GM18520 (cell line): ENCODE results near the gene GALNT7.

Experiments used
- ATAC-seq: cut with Tn5 transposase; IDR thresholded peaks from one replicate; pipeline ENCODE4 v1.9.1; 2021; ENCODE audit not compliant: unreplicated experiment

The GALNT7 gene

DNA sequence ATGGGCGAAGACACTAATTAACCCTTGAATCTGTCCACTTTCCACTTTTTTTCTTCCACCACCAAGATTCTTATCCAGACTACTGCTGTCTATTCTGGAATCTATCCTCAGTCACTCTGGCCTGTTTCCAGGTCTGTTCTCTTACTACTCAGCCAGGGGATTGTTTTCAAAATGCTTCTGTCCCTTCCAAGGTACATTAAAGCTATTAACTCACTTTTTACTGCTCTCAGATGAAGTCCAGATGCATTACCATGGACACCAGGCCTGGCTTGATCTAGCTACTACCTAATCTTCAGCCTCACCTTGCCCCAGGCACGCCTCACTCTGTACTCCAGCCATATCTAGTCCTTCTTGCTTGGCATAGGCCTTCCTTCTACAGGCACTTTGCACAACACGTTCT is 66.4 kb downstream of the GALNT7 start:
- ATAC-seq = no peak

DNA sequence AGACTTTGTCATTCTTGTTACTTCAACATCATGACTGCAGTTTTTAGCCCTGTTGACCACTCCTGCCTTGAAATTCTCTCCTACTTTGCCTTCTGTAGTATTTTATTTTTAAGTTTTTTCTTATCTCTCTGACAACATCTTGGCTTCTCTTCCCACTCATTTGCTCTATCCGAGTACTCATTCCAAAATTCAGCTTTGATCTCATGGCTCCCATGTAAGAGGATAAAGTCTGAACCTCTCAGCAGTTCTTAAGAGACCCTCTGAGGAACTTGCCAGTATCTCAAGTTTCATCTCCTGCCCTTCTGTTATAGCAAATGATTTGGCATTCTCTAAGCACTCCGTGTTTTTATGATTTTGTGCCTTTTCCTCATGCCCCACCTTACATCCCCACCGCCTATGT is 67.7 kb downstream of the GALNT7 start:
- ATAC-seq = no peak

DNA sequence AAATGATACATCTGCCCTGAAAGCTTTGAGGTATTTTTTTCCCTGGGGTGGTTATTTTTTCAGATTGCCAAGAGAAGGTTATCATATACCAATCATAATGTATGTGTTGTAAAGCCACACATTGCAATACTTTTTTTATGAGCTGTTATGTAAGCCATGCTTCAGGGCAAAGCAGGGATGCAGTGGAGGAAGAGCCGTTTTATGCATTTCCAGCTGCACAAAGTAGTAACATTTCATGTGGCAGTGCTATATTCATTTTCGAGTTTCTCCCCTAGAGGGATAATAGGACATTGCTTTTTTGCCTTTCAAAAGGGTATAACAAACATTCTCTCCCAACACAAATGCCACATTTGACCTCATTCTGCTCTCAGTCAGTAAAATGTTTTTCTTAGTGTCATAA is 68.5 kb downstream of the GALNT7 start:
- ATAC-seq = no peak

DNA sequence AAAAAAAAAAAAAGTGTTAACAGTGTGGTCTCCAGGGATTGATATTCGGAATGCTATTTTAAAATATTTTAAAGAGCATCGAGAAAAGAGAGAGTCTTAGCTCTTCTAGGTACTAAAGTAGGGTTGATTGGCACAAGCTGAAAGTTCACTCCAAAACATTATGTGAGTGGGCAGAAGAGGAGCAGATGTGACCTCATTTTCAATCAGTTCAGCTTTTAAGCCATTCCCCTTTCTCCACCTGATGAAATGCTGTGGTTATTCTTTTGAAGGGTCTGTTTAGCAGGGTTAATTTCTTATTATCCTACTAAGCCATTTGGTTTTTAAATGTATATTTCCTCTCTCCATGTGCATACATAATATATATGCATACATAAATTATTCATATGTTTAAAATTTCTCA is 69.2 kb downstream of the GALNT7 start:
- no peak for ATAC-seq

DNA sequence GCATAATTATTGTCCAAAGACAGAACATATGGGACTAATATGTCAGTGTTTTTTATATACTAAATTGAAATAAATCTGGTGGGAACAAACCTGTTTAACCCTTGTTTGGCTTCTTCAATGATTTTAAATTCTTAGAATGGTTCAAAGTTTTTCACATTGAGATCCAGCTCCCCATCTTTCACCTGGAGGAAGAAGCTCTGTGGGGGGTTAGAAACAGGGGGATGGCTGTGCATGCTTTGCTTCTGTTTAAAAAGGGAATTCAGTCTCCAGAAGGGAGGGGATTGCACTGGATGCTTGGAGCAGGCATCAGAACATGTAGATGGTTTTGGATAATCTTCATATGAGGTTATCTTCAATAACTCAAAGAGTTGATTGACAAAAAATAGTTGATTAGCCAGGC is 72.1 kb downstream of the GALNT7 start:
- no peak for ATAC-seq

DNA sequence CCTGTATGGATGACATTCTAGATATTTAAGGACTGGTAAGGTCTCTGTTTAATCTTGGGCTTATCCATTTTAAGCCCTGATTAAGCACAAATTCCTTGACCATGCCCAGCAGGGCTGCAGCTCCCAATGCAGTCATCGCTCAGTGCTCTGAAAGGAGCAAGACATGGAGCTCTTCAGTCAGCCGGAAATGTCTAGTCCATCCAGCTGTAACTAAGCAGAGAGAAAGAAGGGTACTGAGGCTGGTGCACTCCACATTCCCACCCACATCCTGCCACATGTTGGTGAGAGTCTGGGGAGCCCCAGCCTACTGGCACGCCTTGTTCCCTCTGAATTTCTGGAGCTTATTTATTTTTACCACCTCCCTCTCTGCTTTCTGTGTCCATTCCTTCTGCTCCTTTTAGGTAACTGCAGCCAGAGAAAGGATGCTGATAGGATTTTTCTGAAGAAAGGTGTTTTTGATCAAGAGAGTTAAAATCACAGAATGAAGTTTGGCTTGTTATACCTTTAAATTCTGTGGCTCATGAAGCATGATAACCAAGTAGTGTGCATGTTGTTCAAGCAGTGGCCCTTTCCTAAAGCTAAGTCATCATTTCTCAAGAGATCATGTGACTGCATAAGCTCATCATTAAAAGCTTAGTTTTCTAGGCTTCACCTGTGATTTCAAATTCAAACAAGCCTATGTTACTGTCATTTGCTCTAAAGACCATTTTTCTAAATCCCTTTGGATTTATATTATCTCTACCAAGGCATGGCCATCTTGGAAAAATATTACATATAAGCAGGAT is 74.0 kb downstream of the GALNT7 start:
- ATAC-seq = no peak

DNA sequence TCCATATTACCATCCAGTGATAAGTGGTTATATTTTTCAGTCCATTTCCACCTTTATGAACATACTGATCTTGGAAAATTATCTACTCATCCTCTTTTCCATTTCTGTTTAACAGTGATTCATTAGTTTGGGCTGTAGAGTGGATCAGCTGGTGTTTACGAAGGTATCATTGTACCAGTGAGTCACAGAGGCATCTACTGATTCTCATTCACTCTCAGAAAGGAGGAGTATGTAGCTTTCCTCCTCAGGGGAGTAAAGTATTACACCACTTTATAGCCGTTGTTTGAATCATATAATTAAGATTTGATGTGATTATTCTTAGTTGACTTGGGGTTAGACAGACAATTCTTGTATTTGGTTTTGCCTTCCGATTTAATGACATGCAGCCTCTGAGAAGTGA is 74.7 kb downstream of the GALNT7 start:
- no peak for ATAC-seq

DNA sequence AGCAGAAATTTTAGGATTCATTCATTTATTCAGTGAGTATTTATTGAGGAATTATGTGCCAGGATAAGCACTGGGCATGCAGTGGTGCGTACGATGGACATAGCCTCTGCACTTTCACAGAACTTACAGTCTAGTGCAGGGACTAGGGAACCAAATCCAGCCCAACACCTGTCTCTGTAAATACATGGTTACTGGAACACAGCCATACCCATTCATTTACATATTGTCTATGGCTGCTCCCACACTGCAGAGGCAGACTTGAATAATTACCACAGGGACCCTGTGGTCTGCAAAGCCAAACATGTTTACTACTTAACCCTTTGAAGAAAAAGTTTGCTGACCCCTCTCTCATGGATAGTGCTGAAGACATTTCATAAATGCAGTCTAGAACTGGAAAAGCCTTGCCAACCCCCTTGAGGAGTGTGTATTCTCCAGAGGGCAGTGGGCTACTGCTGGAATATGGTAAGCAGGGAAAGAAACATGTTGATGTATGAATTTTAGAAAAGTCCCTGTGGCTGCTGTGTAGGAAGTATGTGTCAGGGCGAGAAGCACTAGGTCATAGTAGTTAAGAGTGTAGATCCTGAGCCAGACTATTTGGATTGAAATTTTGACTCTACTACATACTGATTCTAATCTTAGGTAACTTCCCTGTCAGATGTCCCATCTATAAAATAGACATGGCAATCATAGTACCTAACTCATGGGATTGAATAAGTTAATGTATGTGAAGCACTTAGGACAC is 75.5 kb downstream of the GALNT7 start:
- ATAC-seq = peak; percentile 60

DNA sequence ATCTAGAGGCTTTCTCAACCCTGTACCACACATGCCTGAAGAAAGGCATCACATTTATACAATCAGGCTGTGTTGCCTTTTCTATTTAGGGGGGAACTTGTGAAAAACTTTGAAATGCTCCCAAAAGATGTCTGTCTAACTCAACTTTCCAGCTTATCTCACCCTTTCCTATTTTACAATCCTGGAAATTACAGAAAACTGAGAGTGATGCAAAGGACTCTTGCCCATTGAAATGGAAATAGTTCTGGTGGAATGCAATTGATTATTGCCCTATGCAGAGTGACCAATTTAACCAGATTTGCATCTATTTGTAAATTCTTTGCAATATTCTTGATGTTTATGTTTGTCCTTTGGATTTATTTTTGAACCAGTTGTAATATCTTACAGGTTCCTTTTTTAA is 77.3 kb downstream of the GALNT7 start:
- no peak for ATAC-seq

DNA sequence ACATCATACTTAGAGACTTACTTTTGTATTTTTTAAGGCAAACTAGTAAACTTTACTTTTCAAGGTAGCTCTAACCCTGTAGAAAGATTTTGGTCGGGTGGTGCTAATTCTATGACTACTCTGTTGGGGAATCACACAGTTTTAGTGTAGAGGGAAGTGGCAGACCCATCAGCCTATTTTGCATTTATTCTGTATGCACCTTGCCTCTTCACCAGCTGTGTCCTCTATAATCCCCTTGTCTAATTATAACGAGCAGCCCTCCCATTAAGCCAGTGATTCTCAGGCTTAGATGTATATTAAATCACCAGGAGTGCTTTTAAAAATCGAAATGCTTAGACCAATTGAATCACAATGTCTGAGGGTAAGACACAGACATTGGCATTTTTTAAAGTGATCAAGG is 78.1 kb downstream of the GALNT7 start:
- peak; percentile 43 for ATAC-seq

DNA sequence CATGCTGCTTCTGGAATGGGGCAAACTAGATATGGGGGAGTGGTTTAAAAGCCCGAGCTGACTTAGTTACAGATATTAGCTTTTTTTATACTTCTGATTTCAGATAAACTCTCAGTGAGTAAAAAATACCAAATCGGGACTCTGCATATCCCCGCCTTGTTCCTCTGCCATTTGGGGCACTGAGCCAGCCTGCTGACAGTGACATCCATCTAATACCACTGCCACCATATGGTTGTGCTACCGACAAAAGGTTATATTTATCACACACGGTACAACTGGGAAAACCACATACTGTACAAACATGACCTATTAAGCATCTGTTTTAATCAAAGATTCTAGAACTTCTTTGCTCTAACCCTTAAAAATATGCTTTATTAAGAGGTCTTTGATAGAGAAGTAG is 78.7 kb downstream of the GALNT7 start:
- ATAC-seq = no peak

DNA sequence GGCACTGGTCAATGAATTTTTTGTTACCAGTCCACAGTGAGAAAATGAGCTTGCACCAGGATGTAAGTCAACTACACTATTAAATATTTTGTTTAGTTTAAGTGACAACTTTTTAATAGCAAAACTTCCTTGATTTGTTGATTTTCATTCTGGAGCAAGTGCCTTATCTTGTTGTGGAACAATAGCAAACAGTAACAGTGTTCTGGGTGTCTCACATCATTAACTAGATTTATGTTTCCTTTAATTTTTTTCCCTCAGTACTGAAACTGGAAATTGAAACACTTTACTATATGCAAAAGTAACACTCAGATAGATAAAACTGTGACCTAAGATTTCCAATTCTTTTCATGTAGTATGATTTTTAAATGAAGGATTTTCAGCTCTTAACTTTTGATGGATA is 80.1 kb downstream of the GALNT7 start:
- ATAC-seq = no peak

DNA sequence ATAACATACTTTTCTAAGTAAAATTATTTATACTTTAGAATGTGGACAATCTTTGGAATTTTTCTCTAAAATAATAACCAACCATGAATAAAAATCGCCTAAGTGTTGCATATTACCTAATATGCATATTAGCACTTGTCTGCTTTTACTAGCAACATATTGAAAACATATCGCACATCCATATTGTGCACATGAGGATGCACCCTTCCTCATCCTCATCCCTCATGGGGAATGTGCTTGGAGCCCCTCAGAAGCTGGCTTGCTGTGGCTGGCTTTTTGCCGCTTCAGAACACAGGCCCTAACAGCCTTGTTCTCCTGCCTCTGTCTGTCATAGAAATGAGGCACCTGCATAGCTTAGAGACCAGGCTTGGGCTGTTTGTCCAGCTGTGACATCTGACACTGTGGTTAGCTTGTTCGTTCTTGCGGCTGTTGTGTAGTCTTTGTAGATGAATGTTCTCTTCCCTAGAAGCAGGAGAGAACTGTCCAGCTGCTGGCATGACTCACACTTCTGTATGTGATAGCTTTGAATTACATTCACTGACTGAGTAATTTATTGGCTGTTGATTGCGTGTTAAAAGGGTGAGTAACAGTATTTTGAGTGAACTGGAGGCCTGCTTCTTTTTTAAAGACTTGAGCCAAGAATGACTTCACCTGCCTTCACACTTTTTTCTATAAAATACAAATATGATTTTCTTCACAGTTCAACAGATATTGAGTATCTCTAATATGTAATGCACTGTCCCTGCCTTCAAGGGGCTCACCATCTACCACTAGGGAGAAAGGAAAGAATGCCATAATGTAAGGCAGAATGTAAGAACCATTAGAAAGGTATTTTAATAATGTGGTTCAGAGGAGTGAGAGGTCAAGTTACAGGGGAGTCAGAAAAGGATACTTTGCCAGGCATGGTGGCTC is 83.7 kb downstream of the GALNT7 start:
- no peak for ATAC-seq

DNA sequence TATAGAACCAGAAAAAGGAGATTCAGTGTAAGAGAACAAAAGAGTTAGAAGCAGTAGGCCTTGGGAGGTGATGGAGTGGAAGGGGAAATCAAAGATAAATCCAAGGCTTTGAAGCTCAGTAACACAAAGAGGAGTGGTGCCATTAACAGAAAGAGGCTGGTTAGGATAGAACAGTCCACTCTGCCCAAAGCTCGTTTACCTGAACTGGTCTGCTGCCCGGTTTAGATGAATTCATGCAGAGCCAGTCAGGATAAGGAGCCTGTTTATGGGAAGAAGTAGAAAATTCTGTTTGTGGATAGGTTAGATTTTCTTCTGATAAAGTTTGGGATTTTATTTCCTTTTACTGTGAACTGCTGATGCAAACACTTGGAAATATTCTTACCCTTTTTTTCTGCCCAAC is 85.0 kb downstream of the GALNT7 start:
- ATAC-seq = no peak

DNA sequence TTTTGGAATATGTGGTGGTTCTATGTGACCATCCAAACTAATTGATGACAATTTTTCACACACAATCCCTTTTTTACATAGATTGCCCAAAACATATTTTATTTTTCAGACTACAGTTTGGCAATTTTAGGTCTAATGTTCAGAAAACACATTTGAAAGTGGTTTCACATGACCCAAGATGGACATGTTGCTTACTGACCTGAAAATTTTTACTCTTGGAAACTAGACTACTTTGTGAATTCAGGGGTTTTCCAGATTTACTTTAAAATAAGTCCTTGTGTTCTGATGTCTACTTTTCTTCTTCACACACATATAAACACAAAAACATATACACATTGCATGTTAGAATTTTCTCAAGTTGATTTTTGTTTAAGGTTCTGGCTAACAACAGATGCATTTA is 86.0 kb downstream of the GALNT7 start:
- ATAC-seq = no peak

DNA sequence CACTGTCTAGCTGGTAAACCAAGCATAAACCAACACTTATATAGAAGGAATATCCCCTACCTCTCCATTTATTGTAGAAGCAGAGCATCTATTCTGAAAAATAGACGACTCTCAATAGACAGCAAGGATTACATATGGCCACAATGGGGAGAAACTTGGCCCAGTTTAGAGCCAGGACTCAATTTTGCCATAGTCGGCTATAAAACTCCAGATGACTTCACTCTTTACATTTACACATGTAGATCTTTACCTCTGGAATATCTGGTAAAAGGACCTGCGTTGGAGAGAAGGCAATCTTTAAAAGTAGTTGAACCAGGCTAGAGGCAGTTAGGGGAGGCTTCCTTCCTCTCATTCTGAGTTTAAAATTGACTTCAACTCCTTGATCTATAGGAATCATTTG is 88.2 kb downstream of the GALNT7 start:
- no peak for ATAC-seq

DNA sequence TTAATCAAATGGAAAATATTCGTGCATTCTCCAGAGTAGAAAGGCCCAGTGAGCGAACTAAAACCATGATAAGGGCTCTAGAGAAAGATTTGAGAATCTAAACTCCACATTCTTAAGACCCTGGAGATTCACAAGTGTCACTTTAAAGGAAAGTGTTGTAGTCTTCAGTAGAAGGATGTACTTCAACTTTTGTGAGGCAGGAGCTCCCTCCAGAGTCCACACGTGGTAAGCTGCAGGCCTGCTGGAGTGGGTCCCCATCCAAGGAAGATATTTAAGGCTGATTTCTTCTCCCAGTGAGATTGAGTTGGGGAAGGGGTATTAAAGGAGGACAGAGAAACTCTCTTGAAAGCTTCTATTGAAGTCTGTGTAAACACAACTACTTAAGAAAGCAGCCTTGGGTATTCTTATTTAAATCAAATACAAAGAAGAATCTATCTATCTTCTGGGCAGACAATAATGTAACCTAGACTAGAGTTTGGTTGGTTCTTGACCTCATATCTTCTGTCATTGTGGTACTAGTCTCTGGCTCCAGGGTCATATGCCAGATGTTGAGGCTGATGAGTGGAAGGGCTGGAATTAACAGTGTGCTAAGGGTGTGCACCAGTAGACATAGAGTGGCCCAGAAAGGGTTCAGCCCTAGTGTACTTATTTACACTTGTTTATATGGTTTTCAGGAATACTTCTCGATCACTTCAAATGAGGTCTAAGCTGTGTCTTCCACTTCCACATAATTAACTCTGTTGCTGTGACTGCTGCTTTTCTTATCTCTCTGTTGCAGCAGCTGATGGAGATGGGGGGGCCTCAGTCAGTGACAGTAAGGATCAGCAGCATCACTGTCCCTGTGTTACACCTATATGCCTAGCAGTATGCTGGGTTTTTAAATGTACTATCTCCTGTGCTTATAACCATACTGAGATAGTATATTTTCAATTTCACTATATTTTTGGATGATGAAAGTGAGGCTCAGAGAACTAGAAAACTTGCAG is 89.4 kb downstream of the GALNT7 start:
- ATAC-seq = peak; percentile 87

DNA sequence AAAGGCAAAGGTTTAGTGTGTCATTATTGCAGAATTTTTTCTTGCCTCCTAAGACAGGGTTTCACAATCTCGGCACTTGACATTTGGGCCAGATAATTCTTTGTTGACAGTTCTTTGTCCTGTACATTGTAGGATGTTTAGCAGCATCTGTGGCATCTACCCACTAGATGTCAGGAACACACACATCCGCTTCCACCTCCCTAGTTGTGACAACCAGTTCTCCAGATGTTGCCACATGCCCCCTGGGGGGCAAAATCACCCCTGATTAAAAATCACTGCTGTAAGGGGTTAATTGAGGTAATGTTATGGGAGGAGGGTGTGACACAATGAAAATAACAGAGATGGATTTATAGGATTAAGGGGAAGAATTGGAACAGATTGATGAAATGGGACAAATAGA is 90.3 kb downstream of the GALNT7 start:
- ATAC-seq = no peak

DNA sequence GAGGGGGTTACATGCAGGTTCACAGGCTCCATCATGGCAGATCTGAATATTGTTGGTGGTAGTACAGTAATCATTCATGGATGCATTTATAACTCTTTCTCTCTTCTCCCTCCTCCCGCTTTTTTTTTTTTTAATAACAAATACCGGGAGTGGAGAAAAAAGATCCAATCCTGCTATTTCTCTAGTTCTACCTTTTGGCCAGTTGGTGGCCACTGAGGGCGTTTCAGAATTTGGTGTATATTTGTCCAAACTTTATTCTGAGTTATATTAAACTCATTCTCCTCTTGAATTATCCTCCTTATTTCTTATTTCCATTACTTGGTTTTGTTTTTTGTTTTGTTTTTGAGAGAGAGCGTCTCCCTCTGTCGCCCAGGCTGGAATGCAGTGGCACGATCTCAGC is 90.7 kb downstream of the GALNT7 start:
- no peak for ATAC-seq

DNA sequence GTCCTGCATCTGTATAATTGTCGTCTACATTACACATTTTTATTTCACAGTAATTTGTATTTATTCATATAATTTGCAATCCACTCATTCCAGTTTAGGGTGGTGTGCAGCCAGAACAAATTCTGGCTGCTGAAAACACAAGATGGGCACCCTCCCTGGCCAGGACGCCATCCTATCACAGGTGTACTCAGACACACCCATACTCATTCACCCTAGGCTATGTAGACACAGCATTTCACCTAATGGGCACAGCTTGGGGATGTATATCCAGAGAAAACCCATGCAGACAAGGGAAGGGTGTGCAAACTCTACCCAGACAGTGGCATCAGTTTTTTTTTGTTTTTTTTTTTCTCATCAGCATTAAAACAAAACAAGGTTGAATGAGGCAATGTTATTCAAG is 92.4 kb downstream of the GALNT7 start:
- ATAC-seq = no peak
